GM13976 (cell line): Measurements from ENCODE around the gene EIF4A2.

ENCODE experiments used
- DNase-seq: peaks from one replicate; pipeline ENCODE4 v3.0.0; 2012; ENCODE audit warnings: low spot score
- in situ Hi-C: fragments of 300-500 bp; cut with MboI; formaldehyde crosslinking; loops from one replicate; pipeline ENCODE4 v1.12.0; 2022; ENCODE audit warnings: low sequenced_read_pairs, mixed read lengths, inconsistent platforms; ENCODE audit not compliant: unreplicated experiment
- TF ChIP-seq, protein P1 (sequence below): IDR thresholded peaks from 2 replicates; pipeline ENCODE4 v1.5.1; 2012; ENCODE audit warnings: borderline replicate concordance, mild to moderate bottlenecking; ENCODE audit not compliant: insufficient read depth; ENCODE audit errors: extremely low read depth, missing control alignments, control extremely low read depth

Gene EIF4A2

DNA sequence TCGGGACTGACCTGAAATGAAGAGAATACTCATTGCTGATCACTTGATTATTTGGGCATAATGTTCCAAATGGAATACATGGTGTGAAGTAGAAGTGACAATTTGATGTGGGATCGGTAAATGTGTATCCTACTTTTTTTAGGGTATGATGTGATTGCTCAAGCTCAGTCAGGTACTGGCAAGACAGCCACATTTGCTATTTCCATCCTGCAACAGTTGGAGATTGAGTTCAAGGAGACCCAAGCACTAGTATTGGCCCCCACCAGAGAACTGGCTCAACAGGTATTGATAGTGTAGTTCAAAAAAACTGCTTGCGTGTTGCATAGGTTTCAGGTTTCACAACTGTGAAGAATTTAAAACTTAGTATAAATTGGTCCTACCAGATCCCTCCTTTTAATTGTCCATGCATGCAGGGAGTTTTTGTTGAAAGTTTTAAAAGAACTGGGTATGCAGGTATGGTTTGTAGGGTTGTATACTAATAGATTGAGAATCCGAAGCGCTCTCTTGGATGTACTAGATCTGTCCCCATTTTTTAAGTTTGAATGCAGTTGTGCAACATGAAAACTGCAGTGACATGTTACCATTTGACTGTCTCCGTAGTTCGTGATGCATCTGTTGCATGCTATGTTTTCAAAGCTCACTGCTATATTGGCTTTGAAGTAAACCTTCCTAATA is 1.6 kb downstream of the EIF4A2 start:
- in situ Hi-C loops: no loop called here
- DNase-seq: no peak

DNA sequence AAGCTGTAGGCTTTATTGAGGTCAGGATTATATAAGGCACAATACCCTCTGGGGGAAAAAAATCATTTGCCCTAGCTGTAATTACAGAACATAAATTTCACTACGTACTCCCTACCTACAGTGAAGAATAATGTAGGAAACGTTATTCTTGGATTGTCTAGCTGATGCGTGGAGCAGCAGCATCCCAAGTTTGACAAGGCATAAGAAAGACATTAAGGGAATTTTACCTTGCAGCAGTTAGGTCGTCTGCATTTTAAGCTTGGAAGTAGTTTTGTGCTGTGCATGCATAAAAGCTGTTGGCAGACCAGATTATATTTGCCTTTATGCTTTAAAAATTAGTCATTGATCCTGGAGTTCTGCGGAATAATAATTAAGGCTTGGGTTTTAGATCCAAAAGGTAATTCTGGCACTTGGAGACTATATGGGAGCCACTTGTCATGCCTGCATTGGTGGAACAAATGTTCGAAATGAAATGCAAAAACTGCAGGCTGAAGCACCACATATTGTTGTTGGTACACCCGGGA is 2.2 kb downstream of the EIF4A2 start:
- in situ Hi-C loops: no loop called here
- TF ChIP-seq, protein P1, sequence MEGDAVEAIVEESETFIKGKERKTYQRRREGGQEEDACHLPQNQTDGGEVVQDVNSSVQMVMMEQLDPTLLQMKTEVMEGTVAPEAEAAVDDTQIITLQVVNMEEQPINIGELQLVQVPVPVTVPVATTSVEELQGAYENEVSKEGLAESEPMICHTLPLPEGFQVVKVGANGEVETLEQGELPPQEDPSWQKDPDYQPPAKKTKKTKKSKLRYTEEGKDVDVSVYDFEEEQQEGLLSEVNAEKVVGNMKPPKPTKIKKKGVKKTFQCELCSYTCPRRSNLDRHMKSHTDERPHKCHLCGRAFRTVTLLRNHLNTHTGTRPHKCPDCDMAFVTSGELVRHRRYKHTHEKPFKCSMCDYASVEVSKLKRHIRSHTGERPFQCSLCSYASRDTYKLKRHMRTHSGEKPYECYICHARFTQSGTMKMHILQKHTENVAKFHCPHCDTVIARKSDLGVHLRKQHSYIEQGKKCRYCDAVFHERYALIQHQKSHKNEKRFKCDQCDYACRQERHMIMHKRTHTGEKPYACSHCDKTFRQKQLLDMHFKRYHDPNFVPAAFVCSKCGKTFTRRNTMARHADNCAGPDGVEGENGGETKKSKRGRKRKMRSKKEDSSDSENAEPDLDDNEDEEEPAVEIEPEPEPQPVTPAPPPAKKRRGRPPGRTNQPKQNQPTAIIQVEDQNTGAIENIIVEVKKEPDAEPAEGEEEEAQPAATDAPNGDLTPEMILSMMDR: no peak
- no peak for DNase-seq

More for the DNA sequence above, 1.6 kb downstream of the EIF4A2 start:
- TF ChIP-seq, protein P1: no peak

DNA sequence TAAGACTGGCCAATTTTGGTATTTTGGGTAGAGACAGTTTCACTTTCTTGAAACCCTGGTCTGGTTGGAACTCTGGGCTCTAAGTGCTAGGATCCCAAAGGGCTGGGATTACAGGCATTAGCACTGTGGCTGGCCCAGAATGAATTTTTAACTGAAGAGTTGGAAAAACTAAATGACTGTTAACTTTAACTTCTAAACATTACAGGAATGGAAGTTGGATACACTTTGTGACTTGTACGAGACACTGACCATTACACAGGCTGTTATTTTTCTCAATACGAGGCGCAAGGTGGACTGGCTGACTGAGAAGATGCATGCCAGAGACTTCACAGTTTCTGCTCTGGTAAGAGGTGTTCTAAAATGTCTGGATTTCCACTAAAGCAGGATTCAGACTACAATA is 3.5 kb downstream of the EIF4A2 start:
- in situ Hi-C loops: no loop called here
- TF ChIP-seq, protein P1: no peak
- no peak for DNase-seq

DNA sequence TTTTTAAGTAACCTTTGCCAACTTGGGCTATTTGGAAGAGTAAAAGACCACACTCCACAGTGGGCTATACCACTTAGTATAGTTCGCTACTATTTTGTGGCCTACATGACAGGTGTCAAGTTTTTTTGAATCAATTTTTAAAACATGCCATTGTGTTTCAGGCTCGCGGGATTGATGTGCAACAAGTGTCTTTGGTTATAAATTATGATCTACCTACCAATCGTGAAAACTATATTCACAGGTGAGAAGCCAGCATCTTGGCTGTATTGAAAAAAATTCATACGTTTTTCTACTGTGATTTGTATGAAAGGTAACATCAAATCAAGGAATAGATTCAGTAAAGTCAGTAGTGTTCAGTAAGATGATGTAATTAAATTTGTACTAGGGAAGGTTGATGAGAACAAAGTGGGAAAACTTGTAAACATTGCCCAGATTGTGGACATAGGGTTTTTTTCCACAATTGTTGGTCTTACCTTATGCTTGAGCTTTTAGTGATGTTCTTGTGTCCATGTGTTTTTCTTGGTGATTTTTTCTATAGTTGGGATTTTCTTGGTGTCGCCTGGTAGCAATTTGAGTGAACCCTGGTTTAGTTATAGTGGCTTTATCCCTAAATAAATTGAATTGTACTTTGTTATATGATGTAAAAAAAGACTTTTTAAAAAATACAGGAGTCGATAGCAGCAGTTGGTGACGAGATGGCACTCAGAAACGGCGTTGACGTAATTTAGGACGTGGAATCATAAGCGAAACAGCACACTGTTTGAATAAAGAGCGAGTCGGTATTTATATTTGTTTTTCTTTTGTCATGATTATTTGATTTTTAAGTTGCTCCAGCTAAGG is 4.5 kb downstream of the EIF4A2 start:
- no peak for DNase-seq
- in situ Hi-C loops: no loop called here
- TF ChIP-seq, protein P1: no peak

DNA sequence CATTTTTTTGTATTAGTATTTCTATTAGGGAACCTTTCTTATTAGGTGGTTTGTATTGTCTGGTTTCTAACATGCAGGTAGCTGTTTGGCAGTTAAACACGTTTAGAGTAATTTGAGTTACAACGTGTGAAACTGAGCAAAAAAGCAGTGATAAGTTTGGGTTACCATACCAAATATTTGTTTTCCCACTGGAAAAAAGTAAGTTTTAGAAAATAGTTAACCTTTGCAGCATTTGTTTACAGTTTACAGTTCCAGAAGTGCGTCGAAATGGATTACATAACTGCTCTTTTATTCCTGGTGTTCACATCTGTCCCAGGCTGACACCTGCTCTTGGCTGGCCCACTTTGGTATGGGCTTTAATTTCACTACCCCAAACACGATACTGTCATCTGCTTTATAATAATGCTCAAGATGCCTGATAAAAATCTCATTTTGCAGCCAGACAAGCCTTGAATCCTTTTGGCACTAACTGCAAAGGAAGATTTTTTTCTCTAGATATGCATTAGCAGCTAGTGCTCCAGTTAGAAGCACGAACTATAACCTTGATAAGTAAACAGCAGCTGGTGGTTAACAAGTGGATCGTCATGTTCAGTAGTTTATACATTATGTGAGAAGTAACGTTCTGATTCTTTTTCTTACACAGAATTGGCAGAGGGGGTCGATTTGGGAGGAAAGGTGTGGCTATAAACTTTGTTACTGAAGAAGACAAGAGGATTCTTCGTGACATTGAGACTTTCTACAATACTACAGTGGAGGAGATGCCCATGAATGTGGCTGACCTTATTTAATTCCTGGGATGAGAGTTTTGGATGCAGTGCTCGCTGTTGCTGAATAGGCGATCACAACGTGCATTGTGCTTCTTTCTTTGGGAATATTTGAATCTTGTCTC is 5.3 kb downstream of the EIF4A2 start:
- TF ChIP-seq, protein P1: no peak
- DNase-seq: no peak
- in situ Hi-C loops: no loop called here
